ENCODE results near the gene HMGN3.

DNA sequence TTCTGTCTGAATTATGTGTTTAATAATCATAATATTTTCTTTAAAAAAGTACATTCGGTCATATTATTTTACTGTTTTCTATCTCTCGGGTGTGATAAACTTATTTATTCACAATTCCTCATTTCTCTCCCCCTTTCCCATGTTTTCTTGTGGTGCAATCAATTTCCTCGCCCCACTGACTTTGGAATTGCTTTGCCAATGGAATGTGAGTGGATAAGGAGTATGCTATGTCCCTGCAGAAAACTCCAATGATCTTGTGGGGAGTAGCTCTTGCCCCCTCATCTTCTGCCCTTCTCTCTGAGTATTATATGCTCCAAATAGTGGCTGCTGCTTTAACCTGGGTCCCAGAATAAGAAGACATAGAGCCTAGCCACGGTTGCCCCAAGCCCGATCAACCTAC is 64.1 kb downstream of the HMGN3 start:
- TF ChIP-seq, protein P1, sequence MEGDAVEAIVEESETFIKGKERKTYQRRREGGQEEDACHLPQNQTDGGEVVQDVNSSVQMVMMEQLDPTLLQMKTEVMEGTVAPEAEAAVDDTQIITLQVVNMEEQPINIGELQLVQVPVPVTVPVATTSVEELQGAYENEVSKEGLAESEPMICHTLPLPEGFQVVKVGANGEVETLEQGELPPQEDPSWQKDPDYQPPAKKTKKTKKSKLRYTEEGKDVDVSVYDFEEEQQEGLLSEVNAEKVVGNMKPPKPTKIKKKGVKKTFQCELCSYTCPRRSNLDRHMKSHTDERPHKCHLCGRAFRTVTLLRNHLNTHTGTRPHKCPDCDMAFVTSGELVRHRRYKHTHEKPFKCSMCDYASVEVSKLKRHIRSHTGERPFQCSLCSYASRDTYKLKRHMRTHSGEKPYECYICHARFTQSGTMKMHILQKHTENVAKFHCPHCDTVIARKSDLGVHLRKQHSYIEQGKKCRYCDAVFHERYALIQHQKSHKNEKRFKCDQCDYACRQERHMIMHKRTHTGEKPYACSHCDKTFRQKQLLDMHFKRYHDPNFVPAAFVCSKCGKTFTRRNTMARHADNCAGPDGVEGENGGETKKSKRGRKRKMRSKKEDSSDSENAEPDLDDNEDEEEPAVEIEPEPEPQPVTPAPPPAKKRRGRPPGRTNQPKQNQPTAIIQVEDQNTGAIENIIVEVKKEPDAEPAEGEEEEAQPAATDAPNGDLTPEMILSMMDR (conservative IDR thresholded peaks at IDR 0.05 in 1 of 2, IDR thresholded peaks at IDR 0.05 in 1 of 2; ENCODE audit: extremely low read depth in 1 of 2, insufficient read depth in 1 of 2, low read depth in 1 of 2, low read length in 2 of 2): no peak
- TF ChIP-seq EZH2 (IDR thresholded peaks at IDR 0.05; ENCODE audit: borderline replicate concordance, low read length): no peak
